AG20443 (cell line): ENCODE data around the gene ZFYVE27.

Experiments used
- DNase-seq: peaks from one replicate; pipeline ENCODE4 v3.0.0; 2012; ENCODE audit warnings: low spot score, mixed read lengths

ZFYVE27 gene

DNA sequence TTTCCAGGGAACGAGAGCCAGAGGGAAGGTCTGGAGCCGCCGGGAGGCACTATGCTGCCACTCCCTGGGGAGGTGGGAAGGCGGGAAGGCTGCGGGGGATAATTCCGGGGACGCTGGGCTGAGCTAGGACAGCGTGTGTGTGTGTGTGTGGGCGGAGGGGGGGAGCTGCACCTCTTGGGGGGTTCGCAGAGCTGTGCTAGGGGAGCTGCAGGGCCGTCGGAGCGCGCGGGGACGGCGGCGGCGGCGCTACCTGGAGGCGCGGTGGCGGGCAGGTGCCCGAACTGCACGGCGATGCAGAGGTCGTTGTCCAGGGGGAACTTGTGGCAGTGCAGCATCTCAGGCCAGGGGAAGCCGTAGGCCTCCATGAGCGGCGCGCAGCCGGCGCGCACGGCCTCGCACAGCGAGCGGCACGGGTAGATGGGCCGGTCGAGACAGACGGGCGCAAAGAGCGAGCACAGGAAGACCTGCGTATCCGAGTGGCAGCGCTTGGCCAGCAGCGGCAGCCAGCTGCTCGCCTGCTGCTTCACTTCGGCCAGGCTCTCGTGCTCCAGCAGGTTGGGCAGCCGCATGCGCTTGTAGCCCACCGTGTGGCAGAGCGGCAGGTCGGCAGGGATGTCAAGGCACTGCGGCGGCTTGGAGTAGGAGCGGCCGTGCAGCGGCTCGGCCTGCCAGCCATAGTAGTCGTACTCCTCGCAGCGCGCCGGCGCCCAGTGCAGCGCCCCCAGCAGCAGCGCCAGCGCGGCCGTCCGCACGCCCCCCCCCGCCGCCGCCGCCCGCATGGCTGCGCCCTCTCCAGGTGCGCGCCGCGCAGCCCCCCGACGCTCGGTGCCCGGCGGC lies 34.3 kb downstream of the ZFYVE27 start:
- DNase-seq = peak; percentile 63

DNA sequence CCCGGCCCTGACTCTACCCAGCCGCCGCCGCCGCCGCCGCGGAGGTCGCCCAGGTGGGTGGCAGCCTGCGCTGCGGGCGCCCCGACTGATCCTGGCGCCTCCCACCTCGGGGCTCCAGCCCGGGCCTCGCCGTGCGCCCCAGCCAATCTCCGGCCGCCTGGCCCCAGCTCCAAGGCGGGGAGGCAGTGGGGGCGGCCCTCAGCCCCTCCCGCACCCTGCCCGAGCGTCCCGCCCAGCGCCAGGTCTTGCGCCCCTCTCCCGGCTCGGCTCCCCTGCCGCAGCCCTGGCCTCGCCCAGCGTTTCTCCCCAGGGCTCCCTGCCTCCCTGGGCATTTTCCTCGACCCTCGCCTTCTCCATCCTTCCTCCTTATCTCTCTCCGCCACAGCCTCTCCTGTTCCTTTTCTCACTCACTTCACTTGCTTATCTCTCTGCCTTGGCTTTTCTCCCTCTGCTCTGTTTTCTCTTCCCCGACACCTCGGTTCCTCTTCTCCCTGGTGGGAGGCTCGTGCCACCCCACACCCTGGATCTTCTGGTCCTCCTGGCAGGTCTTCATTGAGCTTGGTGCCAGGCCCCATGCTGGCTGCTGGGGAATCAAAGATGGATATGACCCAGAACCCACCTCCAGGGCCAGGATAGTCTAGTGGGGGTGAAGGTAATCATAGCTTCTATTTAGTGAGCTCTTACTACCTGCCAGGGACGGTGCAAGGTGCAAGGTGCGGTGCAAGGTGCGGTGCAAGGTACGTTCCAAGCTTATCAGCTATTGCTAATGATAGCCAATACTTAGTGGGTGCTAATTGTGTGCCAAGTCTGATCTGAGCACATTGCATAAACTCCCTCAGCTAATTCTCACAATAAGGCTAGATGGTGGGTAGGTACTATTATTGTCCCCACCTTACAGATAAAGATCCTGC lies 35.2 kb downstream of the ZFYVE27 start, which contains the start of gene SFRP5:
SFRP5 (minus strand) TSS at position 87 of the 911 bp plus-strand sequence. CDS start 166 bp downstream, outside the sequence.
- DNase-seq = no peak

DNA sequence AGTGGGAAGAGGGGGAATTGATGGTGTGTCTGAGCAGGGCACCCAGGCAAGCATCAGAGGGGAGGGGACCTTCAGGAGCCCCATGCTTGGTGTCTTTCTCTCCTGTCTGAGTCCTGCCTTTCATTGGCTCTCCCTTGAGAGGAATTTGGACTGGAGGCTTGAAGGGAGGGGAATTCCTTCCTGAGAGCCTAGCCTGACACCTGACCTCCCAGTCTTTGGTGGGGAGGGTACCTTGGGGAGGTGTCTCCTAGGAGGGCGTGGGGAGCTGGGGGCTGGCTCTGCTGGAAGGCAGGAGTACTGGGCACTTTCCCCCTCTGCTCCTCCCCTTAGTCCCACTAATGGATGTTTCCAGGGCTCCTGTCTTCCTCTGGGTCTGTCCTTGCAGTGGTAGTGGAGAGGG lies 36.2 kb downstream of the ZFYVE27 start:
- DNase-seq = no peak

DNA sequence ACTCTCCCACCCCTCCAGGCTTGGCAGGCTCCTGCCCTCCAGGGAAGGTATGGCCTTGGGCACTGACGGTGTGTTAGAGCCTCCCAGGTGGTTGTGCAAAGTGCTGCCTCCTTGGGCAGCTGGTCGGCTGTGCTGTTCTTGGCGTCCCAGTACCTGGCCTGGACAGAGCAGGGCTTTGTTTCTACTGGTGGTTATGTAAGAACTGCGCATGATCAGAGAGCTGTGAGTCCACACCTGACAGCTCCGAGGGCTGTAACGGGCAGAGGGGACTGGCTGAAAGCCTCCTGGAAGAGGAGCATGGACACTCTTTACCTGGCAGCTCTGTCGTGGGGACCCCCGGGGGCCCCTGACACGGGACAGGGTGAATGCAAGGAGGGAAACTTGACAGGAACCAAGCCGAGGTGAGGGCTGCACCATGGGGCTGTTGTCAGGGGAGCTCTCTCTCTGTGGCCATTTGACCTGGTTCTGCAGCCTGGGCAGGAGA lies 37.9 kb downstream of the ZFYVE27 start:
- DNase-seq = no peak

DNA sequence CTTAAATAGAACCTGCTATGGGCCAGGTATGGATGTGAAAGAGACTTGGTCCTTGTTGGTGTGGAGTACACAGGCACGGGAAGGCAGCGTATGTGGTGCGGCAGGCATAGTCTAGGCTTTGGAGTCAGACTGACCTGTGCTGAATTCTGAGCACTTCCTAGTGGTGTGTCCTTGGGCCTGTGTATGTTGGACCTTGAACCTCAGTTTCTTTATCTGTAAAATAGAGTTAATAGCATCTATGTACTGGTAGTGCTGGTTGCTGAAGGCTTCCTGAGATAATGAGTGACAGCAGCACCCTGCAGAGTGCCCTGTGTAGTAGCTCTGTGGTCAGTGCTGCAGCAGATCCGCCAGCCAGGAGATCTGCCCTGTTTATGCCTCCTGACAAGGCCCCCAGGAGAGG lies 40.2 kb downstream of the ZFYVE27 start:
- no peak for DNase-seq

DNA sequence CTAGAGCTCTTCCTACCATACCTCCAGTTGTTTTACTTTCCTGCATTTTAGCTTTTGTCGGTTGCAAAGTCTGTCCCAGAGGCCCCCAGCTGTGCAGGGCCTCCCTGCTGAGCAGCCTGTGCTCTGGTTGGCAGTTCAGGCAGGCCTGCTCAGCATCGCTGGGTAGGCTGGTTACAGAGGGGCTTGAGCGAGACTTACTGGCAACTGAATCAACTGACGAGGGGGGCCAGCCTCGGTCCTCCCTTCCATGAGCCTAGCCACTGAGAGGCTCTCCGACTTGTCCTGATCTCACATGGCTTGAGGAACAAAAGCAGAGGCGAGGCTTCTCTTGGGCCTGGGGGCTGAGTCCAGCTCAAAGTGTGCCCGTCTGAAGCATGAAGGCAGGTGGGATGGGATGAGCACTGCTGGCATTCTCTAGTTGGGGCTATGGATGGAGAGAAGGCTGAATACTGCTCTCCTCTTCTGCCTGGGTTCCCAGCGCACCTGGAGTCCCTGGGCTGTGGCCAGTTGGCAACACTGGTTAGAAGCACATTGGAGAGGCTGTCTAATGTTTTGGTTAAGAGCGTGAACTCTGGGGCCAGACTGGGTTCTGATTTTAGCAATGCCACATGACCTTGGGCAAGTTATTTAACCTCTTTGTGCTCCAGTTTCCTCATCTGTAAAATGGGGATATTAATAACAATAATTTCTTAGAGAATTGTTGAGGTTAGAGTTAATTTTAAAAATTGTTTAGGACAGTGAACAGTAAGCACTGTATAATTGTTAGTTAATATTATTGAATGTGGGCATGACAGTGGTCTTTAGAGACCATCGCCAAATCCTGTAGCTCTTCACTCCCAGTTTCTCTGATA lies 41.7 kb downstream of the ZFYVE27 start:
- no peak for DNase-seq

DNA sequence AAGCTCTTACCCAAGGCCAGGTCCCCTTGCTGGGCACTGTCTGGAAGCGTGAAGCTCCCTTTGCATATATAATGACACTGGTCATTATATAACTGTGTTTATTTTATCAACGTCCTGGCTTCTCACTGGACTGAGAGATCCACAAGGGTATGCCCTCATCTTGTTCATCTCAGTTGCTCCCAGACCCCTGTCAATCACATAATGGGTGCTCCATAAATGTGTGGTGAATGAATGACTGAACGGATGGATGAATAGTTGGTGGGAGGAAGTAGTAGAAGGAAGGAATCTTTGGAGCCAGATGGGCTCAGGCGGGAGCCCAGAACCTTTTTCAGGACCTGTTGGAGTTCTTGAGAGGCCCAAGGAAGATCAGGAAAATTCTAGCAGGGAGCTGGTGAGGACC lies 42.6 kb downstream of the ZFYVE27 start:
- no peak for DNase-seq

DNA sequence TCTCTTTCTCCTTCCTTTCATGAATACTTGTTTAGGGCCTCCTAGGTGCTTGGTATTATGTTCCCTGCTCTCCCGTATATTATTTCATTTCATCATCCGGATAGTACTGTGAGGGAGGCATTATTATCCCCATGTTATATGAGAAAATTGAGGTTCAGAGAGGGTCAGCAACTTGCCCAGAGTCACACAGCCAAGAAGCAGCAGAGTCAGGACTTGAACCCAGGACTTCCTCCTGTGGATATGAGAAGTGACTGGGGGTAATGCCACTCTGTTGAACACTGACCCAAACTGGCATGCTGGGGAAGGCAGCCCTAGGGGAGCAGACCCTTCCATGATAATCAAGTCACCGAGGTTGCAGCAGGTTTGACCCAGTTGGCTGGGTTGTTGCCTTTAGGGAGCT lies 43.0 kb downstream of the ZFYVE27 start:
- no peak for DNase-seq

DNA sequence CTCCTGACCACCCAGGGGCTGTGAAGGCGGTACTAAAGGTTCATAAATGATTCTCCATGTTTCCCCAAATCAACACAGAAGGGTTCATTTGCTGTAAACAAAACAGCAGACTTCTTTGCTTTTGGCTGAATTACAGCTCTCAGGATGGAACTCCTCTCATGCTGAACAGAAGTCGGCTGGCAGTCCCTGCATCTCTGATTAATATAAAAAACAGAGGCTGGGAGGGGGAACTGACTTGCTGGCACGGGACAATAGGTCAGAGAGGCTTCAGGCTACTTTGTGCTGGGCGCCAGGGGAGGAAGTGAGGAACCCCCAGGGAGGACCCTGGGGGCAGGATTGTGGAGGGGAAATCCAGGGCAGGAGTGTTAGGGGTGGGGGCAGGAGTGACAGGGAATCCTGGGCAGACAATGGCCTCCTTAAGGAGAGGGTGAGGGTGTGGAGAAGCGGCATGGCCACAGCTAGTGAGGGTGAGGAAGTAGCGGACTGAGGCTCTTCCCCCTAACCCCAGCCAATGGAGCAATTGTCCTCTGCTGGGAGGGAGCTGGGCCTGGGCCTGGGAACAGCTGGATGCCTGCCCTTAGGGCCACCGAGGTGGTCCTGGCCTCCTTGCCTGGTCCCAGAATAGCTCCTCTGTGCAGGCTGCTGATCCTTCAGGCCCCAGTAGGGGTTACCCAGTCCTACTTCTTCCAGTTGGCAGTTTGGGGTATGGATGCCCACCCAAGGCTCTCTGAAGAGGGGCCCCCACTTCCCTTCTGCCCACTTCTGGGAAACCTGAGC lies 44.1 kb downstream of the ZFYVE27 start:
- no peak for DNase-seq

DNA sequence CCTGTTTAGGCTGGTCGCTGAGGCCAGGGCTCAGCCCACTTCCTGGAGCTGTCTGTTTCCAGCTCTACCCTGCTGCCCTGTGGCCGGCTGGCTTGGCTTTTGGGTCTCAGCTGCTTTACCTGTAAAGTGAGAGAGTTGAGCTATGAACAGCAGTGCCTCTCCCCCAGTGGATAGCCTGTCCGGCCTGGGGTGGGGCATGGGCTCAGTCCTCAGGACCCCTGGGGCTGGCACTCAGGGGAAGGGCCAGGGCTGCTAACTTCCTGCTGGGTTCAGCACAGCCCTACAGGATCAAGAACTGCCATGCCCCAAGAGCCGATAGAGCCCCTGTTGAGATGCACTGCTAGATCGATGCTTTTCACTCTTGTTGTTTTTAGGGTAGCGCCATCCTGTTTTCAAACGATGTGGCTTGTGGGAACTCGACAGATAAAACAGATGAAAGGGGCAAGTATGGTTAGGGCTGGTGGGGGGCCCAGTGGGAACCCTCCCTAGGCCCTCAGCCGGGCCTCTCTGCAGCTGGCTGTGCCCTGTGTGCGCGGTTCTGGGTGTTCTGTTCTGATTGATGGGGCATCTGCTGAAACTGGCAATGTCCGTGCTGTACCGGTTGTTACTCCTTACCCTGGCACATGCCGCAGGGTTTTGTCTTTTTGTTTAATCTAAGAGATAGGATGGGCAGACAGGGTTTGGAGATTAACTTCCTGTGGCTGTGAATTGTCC lies 44.8 kb downstream of the ZFYVE27 start:
- DNase-seq = no peak

DNA sequence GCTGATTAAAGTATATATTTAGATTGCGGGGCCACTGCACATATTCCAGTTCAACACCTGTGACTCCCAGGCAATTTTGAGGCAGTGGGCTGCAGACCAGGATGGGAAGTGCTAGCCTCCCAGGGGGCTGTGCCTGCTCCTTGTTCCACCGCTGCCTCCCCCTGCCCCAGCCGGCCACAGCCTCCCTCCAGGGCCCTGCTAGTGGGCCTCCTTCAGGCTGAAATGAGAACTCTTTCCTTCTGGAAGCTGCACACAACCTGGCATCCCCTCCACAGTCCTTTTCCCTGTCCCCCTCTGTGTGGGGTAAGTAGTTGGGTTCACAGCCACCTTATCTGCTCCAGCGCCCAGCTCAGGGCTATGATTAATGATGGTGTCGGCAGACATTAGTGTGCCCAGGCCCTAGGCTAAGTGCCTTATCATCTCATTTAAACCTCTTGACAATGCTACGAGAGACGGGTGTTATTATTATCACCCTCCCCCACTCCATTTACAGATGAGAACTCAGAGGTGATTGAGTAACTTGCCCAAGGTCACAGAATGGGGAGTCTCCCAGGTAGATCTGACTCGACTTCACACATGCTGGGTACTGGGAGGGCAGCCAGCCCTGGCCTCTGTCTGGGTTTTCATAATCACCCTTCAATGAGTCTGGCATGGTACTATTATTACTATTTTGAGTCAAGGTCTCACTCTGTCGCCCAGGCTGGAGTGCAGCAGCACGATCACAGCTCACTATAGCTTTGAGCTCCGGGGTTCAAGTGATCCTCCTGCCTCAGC lies 45.7 kb downstream of the ZFYVE27 start:
- no peak for DNase-seq

DNA sequence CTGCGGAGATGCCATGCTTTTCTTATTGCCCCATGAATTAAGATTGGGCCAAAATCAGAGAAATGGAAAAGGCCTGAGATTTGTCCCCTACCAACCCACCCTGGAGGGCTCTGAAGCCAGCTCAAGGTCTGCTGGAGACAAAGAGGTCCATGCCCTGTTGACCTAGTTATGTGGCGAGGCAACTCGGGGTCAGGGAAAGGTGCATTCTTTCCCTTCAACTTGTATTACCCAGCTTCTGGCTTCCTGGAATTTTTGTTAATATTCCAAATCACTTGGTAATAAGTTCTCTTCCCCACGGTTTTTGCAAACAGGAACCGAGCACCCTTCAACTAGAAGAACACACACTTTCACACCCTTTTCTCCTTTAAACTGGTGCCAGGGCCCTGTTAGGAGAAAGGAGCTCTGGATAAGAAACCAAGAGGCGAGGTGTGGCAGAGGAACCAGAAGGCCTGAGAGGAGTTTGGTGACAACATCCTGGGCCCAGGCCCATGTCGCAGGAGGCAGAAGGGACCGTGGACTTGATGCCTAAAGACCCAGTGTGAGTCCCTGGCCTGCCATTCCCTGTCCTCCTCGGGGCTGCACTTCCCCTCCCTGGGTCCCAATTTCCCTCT lies 47.4 kb downstream of the ZFYVE27 start:
- DNase-seq = no peak

DNA sequence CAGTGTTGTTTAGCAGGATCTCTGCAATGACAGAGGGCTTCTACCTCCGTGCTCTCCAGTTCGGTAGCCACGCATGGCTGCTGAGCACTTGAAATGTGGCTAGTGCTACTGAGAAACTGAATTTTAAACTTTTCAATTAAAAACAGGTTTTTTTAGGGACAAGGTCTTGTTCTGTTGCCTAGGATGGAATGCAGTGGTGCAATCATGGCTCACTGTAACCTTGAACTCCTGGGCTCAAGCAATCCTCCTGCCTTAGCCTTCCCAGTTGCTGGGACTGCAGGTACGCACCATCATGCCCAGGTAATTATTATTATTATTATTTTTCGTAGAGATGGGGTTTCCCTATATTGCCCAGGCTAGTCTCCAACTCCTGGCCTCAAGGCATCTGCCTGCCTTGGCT lies 48.3 kb downstream of the ZFYVE27 start:
- no peak for DNase-seq

DNA sequence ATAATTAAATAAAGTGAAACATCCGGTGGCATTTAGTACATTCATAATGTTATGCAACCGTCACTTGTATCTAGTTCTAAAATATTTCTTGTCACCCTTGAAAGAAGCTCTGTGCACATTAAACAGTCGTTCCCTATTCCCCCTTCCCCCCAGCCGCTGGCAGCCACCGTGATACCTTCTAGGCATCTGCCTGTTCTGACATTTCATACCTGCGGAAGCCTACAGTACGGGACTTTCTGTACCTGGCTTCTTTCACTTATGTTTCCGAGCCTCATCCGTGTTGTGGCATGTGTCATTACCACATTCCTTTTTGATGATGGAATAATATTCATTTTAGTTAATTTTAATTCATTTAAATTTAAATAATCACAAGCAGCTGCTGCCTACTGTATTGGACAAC lies 48.8 kb downstream of the ZFYVE27 start:
- DNase-seq = no peak

DNA sequence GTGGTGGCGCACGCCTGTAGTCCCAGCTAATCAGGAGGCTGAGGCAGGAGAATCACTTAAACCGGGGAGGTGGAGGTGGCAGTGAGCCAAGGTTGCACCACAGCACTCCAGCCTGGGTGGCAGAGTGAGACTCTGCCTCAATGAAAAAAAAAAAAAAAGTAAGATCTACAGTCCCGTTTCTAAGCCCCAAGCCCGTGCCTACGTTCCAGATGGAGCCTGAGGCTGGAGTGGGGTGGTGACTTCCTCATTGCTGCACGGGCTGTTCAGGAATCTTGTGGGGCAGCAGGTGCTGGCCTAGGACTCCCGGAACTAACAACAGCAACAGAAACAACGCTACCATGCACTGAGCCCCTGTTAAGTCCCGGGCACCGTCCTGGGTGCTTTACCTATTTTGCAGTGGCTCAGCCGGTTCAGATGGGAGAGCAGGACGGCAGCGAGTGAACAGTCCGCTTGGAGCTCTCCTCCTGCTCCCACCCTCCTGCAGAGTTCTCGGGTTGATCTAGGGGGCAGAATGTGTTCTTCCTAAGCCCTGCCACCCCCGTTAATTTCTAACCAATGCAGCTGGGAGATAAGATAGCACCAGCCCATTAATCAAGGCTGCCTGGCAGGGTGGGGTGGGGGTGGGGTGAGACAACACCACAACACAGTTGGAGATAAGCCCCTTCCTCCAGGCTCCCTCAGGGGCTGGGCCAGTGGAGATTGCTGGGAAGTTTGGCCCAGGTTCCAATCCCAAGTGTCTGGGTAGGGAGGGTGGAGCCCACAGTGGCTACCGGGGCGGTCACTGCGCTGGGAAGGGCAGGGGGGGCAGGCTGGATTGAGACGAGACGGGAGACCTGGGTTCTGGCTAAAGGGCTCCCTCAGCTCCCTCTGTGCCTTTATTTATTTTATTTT lies 51.9 kb downstream of the ZFYVE27 start:
- DNase-seq = no peak

DNA sequence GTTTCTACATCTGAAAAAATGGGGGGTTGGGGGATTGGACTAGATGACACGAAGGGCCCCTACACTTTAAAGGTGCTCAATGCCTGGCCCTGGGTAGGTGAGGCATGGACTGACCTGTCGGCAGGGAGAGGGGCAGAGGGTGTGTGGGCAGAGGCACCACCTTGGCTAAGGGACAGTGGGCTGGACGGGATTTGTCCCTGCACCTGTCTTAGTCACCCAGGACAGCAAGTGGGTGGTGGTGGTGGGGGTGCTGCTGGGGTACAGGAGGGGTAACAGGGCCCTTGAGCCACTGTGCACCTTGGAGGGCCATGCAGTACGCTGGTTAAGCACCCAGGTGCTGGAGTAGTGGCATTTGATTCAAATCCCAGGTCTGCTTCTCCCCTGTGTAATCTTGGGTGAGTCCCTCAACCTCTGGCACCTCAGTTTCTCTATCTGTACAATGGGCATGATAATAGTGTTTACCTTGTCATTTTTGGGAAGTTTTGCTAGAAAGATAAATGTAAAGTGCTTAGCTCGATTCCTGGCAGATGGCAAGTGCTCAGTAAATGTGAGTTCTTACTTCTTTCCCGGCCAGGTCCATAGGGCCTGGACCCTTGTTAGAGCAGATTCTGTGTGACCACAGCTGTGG lies 53.0 kb downstream of the ZFYVE27 start:
- no peak for DNase-seq

DNA sequence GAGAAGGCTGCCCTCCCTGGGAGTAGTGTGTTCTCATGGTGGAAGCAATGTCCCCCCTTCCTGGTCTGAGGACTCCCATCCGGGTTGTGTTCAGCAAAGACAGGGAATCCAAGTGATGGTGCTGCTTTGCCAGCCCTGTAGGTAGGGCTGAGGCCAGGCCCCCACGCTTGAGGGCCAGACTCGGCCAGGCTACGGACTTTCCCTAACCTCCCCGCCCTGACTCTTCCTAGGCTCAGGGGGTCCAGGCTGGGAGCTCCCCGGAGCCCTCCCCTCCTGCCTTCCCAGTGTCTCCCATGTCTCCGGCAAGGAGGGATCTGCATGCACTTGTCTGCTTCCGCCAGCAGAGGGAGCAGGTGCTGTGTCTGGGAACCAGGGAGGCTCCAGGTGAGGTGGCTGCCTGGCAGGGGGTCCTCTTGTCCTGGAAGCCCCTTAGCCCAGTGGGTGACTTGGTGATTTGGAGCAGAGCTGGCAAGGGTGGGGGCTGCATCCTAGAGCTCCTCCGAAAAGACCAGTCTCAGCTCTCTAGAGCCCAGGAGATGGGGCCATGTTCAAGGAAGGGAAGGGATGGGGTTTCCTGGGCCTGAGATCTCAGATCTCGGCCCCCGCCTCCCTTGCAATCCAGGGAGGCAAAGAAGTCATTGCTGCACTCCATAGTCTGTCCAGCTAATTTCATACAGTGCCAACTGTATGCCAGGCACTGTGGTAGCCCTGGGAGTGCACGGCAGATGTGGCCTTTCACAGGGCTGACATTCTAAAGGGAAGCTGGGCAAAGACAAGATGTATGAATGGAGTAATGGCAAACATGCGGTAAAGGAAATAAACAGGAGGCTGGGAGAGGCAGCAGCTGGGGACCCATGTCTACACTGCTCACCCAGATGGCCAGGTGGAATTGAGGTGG lies 55.1 kb downstream of the ZFYVE27 start:
- DNase-seq = peak; percentile 88
